Mucosa of stomach (tissue), 1 donor: Measurements from ENCODE around the gene KLHL4.
"Not testable (repeated sequence)": the region's sequence is repeated elsewhere in the genome, so short reads cannot be mapped to it uniquely, and the experiment has no call there.

Experiments
- H3K27me3 ChIP-seq: one replicate; pipeline ENCODE4 v1.7.0; 2013; ENCODE audit warnings: mild to moderate bottlenecking, low read length; ENCODE audit not compliant: control insufficient read depth, insufficient read depth
- H3K36me3 ChIP-seq: one replicate; pipeline ENCODE4 v1.7.0; 2013; ENCODE audit warnings: low read length; ENCODE audit not compliant: control insufficient read depth, insufficient read depth
- H3K4me1 ChIP-seq: one replicate; pipeline ENCODE4 v1.7.0; 2013; ENCODE audit warnings: mild to moderate bottlenecking, low read length; ENCODE audit not compliant: control insufficient read depth, insufficient read depth
- H3K4me3 ChIP-seq: one replicate; pipeline ENCODE4 v1.7.0; 2013; ENCODE audit warnings: low read length
- H3K9ac ChIP-seq: one replicate; pipeline ENCODE4 v1.7.0; 2013; ENCODE audit warnings: mild to moderate bottlenecking, low read length, moderate library complexity
- H3K9me3 ChIP-seq: one replicate; pipeline ENCODE4 v1.7.0; 2013; ENCODE audit warnings: mild to moderate bottlenecking, low read length, moderate library complexity; ENCODE audit not compliant: control insufficient read depth
- donor health status: Pancreatic carcinoma.

KLHL4 gene

DNA sequence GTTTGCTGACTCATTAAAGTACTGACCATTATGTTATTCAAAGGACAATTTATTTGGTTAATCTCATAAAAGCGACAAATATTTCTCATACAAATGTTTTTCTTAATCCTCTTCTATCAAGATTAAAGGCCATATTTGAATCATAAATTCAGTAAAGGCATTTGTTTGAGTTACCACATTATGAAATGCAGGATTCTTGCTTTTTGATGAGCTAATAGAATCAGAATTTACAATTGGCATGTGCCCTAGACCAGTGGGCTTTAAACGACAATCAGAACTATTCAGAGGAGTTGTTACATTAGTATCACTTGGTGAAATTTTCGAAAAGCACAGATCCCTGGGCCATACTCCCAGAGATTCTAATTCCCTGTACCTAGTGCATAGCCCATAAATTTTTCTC lies 55.3 kb downstream of the KLHL4 start:
- H3K4me1 ChIP-seq, result no peaks in the 10 kb centered on the region
- H3K4me3 ChIP-seq, result no peak overlapping the region
- H3K27me3 ChIP-seq, result no peaks in the 10 kb centered on the region
- H3K9ac ChIP-seq, result no peak overlapping the region
- no peaks in the 10 kb centered on the region for H3K36me3 ChIP-seq
- H3K9me3 ChIP-seq, result no peaks in the 10 kb centered on the region

DNA sequence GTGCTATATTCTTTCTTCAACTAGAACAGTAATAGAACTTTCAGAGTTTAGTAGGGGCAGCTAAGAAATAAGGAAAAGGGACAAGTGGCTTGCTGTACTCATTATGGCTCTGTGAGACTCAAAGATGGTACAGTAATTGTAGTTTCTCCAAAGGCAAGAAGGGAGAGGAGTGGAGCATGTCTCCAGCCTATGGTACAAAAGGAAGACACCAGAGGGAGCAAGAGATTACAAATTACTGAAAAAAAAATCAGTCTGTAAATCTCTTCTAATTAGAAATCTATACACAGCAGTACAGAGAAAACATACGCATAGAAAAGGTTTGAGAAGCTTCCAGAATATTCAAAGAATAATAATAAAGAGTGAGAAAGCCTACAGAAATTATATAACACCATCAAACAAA lies 61.4 kb downstream of the KLHL4 start:
- H3K36me3 ChIP-seq, result no peaks in the 10 kb centered on the region
- H3K4me1 ChIP-seq, result no peaks in the 10 kb centered on the region
- no peaks in the 10 kb centered on the region for H3K9me3 ChIP-seq
- no peak overlapping the region for H3K4me3 ChIP-seq
- H3K9ac ChIP-seq, result no peak overlapping the region
- no peaks in the 10 kb centered on the region for H3K27me3 ChIP-seq

DNA sequence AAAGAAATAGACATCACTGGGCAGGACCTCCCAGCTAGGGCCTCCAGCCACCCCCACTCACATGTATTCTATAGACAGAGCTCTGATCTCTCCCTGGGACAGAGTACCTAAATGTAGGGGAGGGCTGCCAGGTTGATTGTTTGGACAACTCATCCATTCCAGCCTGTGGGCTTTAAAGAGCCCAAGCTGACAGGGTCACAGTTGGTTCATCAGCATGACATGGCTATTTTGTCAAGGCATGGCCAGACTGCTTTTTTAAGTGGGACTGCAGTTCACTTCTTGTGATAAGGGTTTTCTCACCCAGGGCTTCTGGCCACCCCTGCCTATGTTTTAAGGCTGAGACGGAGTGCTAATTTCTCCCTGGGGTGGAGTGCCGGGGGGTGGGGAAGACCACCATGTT lies 63.3 kb downstream of the KLHL4 start:
- Histone ChIP-seq H3K9me3 (no peaks in the 10 kb centered on the region), H3K36me3 (no peaks in the 10 kb centered on the region), H3K4me1 (no peaks in the 10 kb centered on the region), H3K4me3 (no peak overlapping the region), H3K9ac (no peak overlapping the region), H3K27me3 (no peaks in the 10 kb centered on the region)

DNA sequence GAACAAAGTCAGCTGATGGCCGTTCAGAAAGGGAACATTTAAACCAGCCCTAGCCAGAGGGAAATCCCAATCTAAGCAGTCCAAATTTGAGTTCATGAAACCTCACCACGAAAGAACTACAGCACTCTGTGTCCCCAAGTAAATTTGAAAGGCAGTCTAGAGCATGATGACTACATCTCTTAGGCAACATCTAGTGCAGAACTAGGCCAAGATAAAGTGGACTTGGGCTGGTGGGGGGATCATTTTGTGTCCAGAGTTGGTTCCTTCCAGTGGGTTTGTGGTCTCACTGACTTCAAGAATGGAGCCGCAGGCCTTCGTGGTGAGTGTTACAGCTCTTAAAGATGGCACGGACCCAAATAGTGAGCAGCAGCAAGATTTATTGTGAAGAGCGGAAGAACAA lies 64.9 kb downstream of the KLHL4 start:
- H3K4me3 ChIP-seq, result no peak overlapping the region
- H3K9me3 ChIP-seq, result no peaks in the 10 kb centered on the region
- H3K36me3 ChIP-seq, result no peaks in the 10 kb centered on the region
- no peaks in the 10 kb centered on the region for H3K27me3 ChIP-seq
- H3K4me1 ChIP-seq, result no peaks in the 10 kb centered on the region
- H3K9ac ChIP-seq, result no peak overlapping the region

DNA sequence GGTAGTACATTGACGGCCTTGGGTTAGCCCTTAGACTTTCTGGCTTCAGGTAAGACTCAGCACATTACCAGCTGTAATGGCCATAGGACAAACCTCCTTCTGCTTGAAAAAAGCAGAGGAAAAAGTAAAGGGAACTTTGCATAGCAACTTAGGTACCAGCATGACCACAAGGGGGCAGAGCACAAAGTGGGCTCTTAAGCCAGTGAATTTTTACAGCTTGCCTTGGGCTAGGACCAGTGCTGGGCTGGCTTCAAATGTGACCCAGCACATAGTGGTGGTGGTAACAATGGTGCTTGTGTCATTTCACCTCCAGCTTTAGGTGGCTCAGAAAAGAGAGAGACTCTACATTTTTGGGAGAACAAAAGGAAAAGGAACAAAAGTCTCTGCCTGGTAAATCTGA lies 66.1 kb downstream of the KLHL4 start:
- Histone ChIP-seq H3K4me3 (no peak overlapping the region), H3K27me3 (no peaks in the 10 kb centered on the region), H3K4me1 (no peaks in the 10 kb centered on the region), H3K9me3 (no peaks in the 10 kb centered on the region), H3K36me3 (no peaks in the 10 kb centered on the region), H3K9ac (no peak overlapping the region)

DNA sequence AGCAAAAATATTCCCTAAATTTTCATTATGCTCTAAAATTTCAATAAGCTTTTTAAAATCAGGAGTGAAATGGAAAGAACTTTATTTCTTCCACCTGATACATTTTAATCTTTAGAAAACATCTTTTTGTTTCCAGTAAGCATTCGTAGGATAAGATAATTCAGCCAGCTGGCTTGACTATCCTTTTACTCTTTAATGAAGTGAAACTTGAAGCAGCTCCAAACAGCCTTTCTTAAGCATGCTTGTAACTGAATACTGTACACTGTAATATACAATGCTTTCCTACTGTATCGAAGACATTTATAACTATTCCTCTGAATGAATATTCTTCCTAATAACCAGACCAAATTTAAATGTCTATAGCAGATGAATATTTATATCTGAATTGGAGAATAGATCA lies 98.8 kb downstream of the KLHL4 start:
- Histone ChIP-seq H3K9ac (no peak overlapping the region), H3K4me3 (no peak overlapping the region), H3K9me3 (no peaks in the 10 kb centered on the region)

DNA sequence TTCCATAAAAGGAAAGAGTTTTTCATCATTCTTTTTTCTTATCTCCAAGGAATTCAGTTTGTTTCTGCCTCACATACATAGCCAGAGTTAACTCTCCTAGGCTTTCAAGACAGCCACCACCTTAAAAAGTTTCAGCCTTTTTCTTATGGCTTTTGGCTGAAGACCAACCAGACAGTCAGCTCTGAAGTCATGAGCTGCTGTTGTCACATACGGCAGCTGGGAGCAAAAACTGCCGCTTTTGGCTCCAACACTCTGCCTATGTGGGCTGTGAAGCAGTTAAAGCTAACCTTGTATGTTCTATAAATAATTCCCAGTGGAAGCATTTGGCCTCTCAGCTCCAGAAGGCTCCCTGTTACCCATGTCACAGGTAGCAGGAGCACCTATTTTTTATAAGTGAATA lies 104.1 kb downstream of the KLHL4 start:
- Histone ChIP-seq H3K9me3 (no peaks in the 10 kb centered on the region), H3K4me1 (no peaks in the 10 kb centered on the region), H3K27me3 (no peaks in the 10 kb centered on the region), H3K4me3 (no peak overlapping the region), H3K36me3 (no peaks in the 10 kb centered on the region), H3K9ac (no peak overlapping the region)

More for the DNA sequence above, 98.8 kb downstream of the KLHL4 start:
- Histone ChIP-seq H3K27me3 (no peaks in the 10 kb centered on the region), H3K4me1 (no peaks in the 10 kb centered on the region), H3K36me3 (no peaks in the 10 kb centered on the region)

DNA sequence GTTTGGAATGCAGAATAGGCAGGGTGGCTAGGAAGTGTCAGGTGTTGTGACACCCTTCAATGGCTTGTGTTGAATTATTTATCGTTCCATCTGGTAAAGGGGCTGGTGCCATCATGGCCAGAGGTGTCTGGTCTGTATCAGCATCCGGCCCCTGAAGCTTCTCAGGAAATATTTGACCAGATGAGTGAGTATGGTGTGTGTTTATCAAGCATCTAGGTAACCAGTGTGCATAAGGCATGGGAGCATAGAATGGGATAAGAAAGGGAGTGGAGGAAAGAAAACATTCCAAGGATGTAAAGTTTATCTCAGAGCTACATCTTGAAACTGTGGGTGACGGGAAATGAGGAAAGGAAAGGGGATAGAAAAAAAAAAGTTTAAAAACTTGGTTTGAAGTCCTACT lies 109.4 kb downstream of the KLHL4 start:
- Histone ChIP-seq H3K36me3 (no peaks in the 10 kb centered on the region), H3K4me1 (no peaks in the 10 kb centered on the region), H3K9me3 (no peaks in the 10 kb centered on the region), H3K9ac (no peak overlapping the region), H3K27me3 (no peaks in the 10 kb centered on the region), H3K4me3 (no peak overlapping the region)

DNA sequence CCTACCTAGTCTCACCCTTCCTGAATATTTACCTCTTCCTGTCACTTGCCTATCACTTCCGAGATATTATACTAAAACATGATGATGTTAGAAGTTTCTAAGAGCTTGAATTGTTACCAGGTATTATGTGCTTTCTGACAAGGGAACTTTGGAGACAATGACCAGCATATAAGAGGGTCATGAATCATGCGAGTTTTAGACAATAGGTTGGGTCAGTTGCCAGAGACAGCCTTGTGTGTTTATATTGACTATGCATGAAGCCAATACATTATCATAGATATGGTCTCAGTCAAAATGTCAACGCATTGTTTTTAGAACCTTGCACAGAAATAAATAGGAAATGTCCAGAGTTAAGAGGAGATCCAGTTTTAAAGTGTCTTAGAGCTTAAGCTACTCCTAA lies 116.8 kb downstream of the KLHL4 start:
- H3K27me3 ChIP-seq, result no peaks in the 10 kb centered on the region
- no peak overlapping the region for H3K4me3 ChIP-seq
- no peak overlapping the region for H3K9ac ChIP-seq
- no peaks in the 10 kb centered on the region for H3K9me3 ChIP-seq
- H3K36me3 ChIP-seq, result no peaks in the 10 kb centered on the region
- no peaks in the 10 kb centered on the region for H3K4me1 ChIP-seq

DNA sequence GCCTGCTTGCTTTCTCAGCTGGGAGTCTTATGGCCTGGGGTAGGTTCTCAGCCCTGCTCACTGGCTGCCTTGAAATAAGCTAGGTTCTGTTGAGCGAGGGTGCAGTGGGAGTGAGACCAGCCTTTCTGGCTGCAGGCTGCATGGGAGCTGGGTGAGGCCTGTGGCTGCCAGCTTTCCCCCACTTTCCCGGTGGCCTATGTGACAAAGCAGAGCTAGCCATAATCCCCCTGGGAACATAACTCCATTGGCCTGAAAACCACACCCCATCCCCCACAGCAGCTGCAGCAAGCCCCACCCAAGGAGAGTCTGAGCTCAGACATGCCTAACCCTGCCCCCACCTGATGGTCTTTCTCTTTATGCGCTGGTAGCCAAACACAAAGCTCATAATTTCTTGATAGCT lies 118.9 kb downstream of the KLHL4 start:
- H3K4me1 ChIP-seq, result no peaks in the 10 kb centered on the region
- no peak overlapping the region for H3K4me3 ChIP-seq
- H3K36me3 ChIP-seq, result no peaks in the 10 kb centered on the region
- H3K9me3 ChIP-seq, result no peaks in the 10 kb centered on the region
- no peaks in the 10 kb centered on the region for H3K27me3 ChIP-seq
- no peak overlapping the region for H3K9ac ChIP-seq

DNA sequence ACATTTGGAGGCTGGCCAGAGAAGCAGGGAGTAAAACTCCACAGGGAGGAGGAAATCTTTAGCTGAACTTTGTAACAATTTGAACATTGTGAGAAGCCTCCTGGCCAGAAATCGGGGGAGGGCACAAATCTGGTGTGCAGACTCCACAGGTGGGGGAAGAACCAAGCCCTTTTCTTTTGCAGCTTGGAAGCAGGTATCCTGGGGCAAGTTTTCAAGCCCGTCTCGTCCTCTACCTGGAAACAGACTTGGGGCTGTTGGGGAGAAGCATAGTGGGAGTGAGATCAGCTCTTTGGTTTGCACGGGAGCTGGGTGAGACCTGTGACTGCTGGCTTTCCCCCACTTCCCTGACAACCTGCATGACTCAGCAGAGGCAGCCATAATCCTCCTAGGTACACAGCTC lies 123.8 kb downstream of the KLHL4 start:
- not testable (repeated sequence) for H3K9ac ChIP-seq, H3K36me3 ChIP-seq, H3K4me3 ChIP-seq, H3K4me1 ChIP-seq, H3K27me3 ChIP-seq, H3K9me3 ChIP-seq

DNA sequence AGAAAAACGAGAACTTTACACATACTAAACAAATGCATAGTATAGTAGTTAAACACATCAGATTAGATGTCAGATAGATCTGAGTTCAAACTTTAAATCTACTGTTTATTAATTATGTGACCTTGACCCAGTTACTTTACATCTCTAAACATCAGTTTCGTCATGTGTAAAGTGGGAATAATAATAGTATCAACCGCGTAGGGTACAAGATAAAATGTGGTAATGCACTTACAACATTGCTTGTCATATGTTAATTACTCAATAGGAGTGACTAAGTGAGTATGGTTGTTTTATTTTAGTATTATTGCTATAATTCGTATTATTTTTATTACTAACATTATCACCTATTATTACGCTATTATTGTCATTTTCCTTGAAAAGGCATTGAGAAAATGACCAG lies 144.2 kb downstream of the KLHL4 start:
- Histone ChIP-seq H3K36me3 (no peaks in the 10 kb centered on the region), H3K27me3 (no peaks in the 10 kb centered on the region), H3K4me3 (no peak overlapping the region), H3K9ac (no peak overlapping the region), H3K9me3 (no peaks in the 10 kb centered on the region), H3K4me1 (no peaks in the 10 kb centered on the region)

DNA sequence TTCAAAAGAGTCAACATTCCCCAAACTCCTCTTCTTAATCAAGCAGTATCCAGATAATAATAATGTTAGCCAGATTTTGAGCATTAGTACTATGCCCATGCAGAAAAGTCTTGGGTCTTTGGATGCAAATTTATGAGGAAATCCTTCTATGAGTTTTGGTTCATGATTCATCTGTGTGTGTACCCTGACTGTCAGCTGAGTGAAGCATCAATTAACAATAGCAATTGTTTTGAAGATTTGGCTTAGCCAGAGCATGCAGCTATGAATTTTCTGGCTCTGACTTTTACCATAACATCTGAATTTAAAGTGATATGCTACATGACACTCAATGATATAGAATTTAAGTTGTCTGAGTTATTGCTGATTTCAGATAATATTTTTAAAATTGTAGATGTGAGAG lies 145.8 kb downstream of the KLHL4 start:
- no peak overlapping the region for H3K4me3 ChIP-seq
- no peak overlapping the region for H3K9ac ChIP-seq
- H3K36me3 ChIP-seq, result no peaks in the 10 kb centered on the region
- H3K9me3 ChIP-seq, result no peaks in the 10 kb centered on the region
- no peaks in the 10 kb centered on the region for H3K4me1 ChIP-seq
- H3K27me3 ChIP-seq, result no peaks in the 10 kb centered on the region
